HG02884 (cell line): ENCODE data around the gene SLC22A5.
"Not testable (repeated sequence)": the region's sequence is repeated elsewhere in the genome, so short reads cannot be mapped to it uniquely, and the experiment has no call there.

Source experiments
- ATAC-seq: cut with Tn5 transposase; IDR thresholded peaks from one replicate; pipeline ENCODE4 v1.9.1; 2021; ENCODE audit warnings: mild to moderate bottlenecking, moderate library complexity; ENCODE audit not compliant: unreplicated experiment

The SLC22A5 gene

DNA sequence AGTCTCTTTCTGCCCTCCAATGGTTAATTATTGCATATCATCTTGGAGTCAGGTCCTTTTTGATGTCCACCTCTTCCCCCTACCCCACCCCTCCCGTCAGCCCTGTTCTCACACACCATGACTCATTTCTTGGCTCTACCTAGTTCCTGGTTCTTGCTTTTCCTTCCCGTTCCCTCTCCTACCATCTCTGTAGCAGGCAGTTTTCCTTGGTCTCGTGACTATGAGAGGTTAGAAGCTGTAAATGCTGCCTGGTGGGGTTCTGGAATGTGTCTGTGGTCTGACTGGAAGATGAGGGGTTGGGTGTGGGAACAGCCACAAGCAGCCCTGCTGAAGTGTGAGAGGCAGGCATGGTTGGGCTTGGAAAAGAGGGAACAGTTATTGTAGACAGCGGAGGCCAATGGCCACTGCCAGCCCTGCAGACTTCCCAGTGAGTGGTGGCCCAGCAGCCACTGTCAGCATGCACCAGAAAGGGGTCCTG, 18.2 kb downstream of the SLC22A5 start:
- no peak for ATAC-seq

DNA sequence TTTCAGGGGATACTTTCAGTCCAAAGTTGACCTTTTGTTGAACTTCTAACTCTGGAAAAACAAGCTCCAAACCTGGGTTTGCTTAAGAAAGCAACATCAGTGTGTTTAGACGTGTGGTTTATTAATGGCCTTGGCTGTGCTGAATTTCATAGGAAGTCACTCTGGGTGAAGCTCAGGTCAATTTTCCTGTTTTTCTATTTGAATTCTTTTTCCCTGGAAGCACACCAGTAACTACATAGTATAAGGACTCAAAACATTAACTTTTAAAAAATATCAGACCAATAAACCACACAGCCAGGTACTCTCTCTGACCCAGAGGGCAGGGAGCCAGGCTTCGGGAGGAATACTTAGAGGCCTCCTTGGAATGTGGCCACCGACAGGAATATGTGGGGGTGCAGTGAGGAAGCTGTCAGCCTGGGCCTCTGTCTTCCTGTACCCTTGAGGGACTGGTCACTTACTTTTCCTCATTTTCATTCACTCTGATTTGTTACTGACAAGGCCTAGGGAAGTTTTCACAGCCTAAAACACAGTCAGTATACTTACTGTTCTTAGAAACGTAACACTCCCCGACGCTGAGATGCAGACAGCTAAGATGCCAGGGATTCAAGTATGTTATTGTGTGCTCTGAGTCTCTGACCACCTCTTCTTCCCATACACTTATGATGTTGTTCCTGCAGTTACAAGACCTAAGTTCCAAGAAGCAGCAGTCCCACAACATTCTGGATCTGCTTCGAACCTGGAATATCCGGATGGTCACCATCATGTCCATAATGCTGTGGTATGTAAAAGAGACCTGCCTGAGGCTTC, 18.9 kb downstream of the SLC22A5 start:
- ATAC-seq = no peak

DNA sequence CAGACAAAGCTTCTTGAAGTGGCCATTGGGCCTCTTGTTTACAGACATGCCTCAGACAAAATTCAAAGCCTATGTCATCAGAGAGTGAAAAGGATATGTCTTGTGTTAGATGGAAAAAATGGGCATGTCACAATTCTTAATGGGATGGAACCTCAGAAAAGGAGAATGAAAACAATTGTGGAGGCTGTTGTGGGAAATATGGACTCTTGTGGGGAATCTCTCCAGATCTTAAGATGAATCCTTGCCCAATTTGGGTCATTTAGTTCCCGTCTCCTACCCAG, 19.5 kb downstream of the SLC22A5 start:
- ATAC-seq = no peak

DNA sequence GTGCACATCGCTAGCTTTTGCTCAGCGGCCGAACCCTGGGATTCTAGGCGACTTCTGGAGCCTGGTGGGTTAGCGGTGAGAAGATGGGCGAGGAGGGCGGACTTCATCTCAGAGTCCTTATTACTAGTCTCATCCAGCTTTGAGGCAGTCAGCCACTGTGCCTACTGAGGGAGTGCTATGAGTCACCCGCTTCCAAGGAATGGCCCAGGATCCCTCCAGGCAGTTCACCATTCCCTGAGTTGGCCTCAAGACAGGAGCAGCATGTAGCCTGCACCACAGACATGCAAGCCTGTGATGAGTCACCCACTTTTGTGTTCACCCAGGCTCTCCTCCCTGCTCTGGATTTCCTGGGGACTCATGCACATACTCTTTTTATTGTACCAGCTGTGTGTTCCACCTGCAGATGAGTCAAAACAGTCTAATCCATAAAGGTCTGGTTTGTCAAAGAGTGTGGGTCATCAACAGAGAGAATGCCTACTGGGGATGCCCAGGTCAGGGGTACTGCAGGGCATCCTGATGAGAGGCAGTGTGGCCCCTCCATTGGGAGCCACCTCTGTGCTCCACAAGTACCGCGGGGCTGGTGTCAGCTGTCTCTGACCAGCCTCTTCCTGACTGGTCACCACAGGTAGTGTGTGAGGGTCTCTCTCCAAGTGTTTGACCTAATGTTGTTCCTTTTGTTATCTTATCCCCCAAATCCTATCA, 20.2 kb downstream of the SLC22A5 start:
- no peak for ATAC-seq

DNA sequence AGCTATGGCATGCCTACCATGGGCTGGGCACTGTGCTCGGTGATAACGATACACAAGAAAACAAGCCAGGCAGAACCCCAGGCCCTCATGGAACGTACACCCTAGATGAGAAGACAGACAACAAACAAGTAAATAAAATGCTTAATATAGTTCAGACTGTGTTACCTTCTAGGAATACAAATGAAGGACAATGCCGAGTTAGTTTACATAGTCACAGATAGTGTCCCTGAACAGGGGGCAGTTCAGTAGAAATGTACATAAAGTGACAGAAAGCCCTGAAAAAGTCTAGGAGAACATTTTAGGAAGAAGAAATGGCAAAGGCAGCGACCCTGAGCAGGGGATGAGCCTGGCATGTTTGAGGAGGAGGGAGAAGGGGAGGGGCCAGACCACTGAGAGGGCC, 21.7 kb downstream of the SLC22A5 start:
- no peak for ATAC-seq

DNA sequence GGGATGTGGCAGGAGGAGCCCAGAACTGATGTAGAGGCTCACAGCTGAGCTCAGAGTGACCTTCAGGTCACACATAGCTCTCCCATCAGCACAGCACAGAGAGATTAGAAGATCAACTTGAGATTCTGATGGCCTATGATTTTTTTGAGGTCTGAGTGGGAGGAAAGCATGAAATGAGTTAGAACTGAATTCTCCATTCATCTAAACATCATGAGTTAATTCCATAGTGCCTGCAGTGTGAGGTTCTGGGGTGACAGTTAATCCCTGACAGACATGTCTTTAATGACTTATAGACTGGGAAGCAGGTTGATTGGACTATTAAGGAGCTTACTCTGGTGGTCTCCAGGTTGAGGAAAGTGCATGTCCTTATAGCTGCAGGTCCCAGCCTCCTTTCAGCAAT, 22.4 kb downstream of the SLC22A5 start:
- ATAC-seq = no peak

DNA sequence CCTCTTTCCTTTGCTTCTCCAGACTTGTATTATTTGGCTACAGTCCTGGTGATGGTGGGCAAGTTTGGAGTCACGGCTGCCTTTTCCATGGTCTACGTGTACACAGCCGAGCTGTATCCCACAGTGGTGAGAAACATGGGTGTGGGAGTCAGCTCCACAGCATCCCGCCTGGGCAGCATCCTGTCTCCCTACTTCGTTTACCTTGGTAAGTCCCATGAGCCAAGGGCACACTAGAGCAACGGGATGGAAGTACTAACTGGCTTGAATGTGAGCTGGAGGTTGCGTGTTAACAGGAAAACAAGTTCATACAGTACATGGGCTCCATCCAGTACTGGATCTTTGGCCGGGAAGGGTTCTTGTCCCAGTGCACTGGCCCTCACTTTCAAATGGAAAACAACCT, 22.9 kb downstream of the SLC22A5 start:
- no peak for ATAC-seq

DNA sequence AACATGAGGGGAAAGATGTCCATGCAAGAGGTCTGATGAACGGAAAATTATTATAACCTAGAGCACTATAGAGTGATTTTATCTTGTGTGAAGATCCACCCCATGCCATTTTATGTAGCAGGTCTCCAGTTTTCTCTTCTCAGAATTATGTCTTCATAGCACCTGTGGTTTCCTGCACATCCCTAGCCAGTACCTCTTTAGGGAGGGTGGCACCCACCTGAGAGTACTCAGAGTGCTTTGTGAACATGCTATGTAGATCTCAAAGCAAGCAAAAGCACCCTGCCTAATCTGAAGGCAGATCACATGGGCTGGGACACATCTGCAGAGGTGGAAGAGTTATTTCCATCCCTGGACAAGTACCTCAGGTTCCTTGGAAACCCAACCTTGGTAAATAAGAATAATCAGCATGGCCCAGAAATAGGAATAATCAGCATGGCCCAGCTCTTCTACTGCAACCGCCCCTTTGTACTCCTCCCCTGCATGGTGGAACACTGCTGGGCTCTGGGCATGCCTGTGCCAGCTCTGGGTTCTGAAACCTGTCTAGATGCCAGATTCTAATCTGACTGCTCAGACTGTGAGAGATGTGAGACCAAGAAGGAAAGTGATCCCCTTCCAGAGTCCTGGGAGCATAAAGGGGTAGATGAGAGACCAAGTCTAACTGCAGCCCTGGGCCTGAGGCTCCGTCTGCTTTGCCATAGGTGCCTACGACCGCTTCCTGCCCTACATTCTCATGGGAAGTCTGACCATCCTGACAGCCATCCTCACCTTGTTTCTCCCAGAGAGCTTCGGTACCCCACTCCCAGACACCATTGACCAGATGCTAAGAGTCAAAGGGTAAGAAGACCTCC, 23.7 kb downstream of the SLC22A5 start:
- no peak for ATAC-seq

DNA sequence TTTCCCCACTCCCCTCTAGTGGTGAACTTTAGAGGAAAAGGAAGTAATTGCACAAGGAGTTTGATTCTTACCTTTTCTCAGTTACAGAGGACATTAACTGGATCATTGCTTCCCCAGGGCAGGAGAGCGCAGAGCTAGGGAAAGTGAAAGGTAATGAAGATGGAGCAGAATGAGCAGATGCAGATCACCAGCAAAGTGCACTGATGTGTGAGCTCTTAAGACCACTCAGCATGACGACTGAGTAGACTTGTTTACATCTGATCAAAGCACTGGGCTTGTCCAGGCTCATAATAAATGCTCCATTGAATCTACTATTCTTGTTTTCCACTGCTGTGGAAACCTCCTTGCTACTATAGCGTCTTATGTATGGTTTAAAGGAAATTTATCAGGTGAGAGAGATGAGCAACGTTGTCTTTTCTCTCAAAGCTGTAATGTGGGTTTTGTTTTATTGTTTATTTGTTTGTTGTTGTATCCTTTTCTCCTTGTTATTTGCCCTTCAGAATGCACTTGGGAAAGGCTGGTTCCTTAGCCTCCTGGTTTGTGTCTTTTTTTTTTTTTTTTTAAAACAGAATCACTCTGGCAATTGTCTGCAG, 25.3 kb downstream of the SLC22A5 start:
- peak; percentile 79 for ATAC-seq

DNA sequence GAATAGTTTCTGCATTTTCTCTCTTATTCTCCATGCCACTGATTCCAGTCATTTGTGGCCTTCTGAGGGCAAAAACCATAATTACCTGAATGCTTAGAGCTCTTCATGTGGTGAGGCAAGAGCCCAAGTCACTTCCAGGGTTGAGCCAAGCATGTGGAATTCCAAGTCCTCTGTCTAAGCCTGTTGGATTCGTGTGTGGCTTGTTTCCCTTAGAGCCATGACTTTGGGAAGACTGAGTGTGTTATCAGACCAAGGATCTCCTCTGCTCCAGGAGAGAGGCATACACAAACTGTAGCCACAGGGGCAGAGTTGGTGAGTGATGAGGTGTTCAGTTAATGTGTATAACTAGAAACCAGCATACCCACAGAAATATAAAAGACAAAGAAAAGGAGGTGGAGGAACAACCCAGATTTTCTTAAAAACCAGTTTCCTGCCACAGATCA, 27.1 kb downstream of the SLC22A5 start:
- no peak for ATAC-seq

DNA sequence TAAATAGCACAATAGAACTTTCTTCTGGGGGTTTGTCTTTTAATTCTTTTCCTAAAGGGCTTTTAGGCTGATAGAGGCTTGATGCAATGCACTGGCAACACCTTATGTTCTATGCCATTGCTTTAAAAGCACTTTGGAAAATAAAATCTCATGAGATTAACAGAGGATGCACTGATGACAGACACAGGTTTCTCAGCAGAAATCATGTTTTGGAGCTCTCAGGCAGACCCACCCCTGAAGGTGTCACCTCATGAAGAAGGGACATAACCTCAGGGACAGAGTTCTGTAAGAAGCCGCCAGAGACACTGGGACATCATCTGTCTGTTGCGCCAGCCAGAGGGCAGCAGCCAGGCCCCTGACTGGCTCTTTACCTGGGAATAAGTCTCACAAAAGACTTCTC, 27.7 kb downstream of the SLC22A5 start:
- ATAC-seq = no peak

DNA sequence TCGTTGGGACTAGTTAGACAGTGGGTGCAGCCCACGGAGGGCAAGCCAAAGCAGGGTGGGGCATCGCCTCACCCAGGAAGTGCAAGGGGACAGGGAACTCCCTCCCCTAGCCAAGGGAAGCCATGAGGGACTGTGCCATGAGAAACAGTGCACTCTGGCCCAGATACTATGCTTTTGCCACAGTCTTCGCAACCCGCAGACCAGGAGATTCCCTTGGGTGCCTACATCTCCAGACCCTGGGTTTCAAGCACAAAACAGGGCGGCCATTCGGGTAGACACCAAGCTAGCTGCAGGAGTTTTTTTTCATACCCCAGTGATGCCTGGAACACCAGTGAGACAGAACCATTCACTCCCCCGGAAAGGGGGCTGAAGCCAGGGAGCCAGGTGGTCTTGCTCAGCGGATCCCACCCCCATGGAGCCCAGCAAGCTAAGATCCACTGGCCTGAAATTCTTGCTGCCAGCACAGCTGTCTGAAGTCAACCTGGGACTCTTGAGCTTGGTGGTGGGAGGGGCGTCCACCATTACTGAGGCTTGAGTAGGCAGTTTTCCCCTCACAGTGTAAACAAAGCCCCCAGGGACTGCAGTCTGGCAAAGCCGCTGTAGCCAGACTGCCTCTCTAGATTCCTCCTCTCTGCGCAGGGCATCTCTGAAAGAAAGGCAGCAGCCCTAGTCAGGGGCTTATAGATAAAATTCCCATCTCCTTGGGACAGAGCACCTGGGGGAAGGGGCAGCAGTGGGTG, 28.6 kb downstream of the SLC22A5 start:
- not testable (repeated sequence) for ATAC-seq

DNA sequence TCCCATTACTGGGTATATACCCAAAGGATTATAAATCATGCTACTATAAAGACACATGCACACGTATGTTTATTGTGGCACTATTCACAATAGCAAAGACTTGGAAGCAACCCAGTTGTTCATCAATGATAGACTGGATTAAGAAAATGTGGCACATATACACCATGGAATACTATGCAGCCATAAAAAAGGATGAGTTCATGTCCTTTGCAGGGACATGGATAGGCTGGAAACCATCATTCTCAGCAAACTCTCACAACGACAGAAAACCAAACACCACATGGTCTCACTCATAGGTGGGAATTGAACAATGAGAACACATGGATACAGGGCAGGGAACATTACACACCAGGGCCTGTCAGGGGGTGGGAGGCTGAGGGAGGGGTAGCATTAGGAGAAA, 34.5 kb downstream of the SLC22A5 start:
- ATAC-seq = not testable (repeated sequence)

DNA sequence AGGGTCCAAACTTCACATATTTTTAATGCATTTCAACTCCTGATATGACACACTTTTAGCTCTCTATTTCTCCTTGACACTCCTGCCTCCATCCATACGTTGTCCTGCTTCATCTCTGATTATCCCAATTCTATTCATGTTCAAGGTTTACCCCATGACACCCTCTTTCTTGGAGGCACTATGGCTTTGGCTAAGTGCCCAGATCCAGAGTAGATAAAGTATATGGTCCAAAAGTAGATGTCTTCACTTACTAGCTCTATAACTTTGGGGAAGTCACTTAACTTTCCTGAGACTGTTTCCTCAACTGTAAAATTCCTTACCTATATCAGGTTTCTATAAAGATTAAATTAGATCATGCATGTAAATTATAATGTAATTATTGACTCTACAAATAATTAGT, 36.1 kb downstream of the SLC22A5 start:
- ATAC-seq = no peak

DNA sequence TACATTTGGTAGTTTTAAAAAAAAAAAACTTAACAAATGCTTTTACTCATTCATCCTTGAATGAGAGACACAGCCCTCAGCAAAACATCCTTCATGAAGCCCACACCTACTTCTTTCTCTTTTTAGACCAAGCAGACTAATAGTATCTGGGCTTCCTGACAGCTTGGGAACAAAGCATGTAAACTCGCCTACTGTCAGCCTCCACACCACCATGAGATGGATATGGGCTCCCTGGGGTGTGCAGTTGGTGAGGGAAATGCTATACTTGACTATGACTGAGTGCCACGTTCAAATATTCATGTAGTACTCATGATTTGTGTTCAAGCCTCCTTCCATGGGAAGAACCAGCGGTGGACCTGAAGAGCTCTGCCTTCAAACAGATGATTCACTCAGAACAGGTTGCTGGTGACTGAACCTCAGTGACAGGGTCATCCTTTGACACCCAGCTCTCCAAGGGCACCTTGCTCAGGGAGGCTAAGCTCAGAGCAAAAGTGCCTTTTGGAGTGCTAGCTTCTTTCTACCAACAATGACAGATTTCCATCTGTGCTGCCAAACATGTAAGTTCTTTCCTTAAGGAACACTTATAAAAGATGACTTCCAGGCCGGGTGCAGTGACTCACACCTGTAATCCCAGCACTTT, 36.8 kb downstream of the SLC22A5 start:
- no peak for ATAC-seq

DNA sequence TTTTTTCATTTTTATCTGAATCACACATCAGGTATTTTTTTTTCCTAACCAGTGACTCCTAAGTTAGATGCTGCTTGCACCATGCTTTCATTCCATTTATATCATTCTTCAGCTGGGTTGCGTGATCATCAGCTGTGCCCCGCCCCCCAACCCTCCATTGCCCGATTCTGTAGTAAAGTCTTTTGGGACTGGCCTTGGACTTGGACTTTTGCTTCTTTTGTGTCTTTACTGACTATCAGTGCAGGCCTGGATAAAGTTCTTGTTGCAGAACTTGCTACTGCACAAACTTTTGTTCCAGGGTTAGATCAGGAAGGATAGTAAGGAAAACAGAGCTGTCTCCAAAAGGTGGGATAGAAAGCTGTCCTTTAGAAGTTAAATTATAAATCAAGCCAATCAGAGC, 38.5 kb downstream of the SLC22A5 start:
- ATAC-seq = no peak

DNA sequence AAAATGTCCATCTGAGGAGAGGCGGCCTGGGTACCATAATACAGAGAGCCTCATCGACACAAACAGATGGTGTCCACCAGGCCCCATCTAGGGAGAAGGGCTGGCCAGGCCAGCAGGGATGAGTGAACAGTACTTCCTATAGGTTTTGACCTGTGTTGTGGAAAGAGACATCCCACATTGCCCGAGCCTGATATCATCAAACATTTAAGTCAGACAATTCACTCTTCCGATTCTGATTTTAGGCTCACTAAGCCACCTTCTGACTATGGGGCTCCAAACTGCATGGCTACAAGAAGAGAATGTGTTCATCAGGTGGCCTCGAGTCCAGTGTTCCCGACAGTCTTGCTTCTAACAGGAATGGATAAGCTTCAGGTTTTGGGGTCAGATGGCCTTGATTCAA, 38.9 kb downstream of the SLC22A5 start:
- no peak for ATAC-seq

DNA sequence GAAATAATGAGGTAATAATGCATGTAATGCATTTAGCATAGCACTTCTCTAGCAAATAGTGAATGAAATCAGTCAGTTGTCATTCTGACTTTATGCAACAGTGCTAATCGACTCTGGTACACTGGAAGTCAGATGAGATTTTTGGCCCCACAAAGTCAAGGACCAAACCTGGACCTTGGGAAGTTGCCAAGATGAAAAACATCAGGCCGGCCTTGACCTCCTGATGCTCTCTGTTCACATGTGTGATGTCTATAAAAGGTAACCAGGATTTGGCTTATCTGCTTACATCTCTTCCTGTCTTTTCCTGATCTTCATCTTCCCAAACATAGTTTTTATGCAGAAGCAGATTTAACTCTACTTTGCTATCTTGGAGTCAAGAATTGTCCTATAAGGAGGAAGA, 39.5 kb downstream of the SLC22A5 start:
- ATAC-seq = no peak

DNA sequence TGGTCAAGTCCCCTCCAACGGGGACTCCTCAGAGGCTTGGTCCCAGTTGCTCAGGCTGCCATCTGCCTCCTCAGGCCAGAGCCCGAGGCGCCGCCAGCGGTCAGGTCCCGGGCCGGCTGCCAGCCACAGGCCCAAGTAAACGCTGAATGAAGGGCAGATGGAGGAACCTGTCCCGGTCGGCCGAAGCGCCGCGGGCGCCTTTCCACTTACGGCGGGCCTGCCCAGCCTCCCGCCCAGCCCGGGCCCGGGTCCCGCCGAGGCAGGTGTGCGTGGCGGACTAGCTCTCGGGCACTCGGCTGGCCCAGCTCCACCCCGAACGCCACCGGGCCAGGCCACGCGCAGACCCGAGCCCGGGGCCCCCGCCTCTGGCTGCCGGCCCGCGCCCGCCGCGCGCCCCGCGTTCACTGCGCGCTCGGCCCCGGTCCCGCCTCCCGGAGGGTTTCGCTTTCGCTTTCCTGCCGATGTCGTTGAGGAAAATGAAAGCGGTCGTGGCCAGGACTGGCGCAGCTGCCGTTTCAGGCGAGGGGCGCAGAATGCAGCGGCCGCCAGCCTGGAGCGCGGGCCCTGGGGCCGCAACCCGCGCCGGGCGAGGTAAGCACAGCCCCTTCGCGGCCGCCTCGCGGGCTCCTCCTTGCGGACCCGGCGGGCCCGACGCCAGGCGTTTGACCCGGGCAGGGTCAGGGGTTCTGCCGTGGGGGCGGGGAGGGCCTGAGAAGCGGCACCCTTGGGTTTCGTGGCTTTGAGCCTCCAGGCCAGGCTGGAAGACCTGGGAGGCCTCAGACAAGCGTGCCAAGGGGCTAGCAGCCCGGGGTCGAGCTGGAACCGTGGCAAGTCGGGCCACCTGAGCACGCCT, 41.2 kb downstream of the SLC22A5 start:
- peak; percentile 60 for ATAC-seq
